B cell (primary cell): Measurements from ENCODE around the gene NMT2. TPM values are rescaled to one million over a fixed set of nuclear protein-coding genes. Genes with fewer than 3 reads are reported as not detected.

ENCODE experiments used
- ATAC-seq: fragments of 200-7000 bp; cut with Tn5 transposase; one replicate; pipeline ENCODE4 v1.10.0; 2021; ENCODE audit warnings: low read depth, mild to moderate bottlenecking, moderate number of reproducible peaks, moderate library complexity
- CTCF ChIA-PET: fragments of 350-600 bp; sonication (Branson Sonifier 250); formaldehyde crosslinking; loops from one replicate; lab custom pipeline; 2021; ENCODE audit warnings: antibody characterized with exemption, inconsistent platforms; lab: Charles Lee
- POLR2A ChIA-PET: fragments of 350-600 bp; sonication (Branson Sonifier 250); formaldehyde crosslinking; loops from one replicate; lab custom pipeline; 2021; ENCODE audit warnings: antibody characterized with exemption; lab: Charles Lee
- DNase-seq: peaks from one replicate; pipeline ENCODE4 v3.0.0; 2013
- H2AFZ ChIP-seq: 2 replicates; pipeline ENCODE4 v1.6.1; 2012; ENCODE audit warnings: mild to moderate bottlenecking, low read depth, low read length; ENCODE audit not compliant: insufficient read depth, poor library complexity, severe bottlenecking
- H3K27ac ChIP-seq, 2 donors: 1 replicate in 1 of 2; 2 replicates in 1 of 2; pipeline ENCODE4 v1.5.1; 2012 to 2013; ENCODE audit warnings: low read length in 2 of 2, mild to moderate bottlenecking in 2 of 2, moderate library complexity in 1 of 2
- H3K27me3 ChIP-seq, 4 experiments: fragments of 200-600 bp in 1 of 4; sonication (generic) in 1 of 4; replicated peaks in 1 of 4; 1 replicate in 2 of 4; 2 replicates in 2 of 4; pipeline versions ENCODE4 v1.6.1 to v1.7.0; 2013 to 2016; ENCODE audit warnings: low read length in 3 of 4, mild to moderate bottlenecking in 2 of 4, mixed read lengths in 1 of 4, moderate library complexity in 1 of 4; ENCODE audit not compliant: insufficient read depth in 4 of 4, control insufficient read depth in 3 of 4; ENCODE audit errors: control extremely low read depth in 1 of 4
- H3K36me3 ChIP-seq, 2 experiments: replicated peaks in 1 of 2; 1 replicate in 1 of 2; 2 replicates in 1 of 2; pipeline versions ENCODE4 v1.6.1 to v1.7.1; 2013; ENCODE audit warnings: low read length in 1 of 2; ENCODE audit not compliant: insufficient read depth in 2 of 2, control insufficient read depth in 1 of 2; ENCODE audit errors: control extremely low read depth in 1 of 2, extremely low read depth in 1 of 2
- H3K4me1 ChIP-seq, 2 donors: fragments of 200-600 bp in 1 of 2; sonication (generic) in 1 of 2; 1 replicate in 1 of 2; 2 replicates in 1 of 2; pipeline versions ENCODE4 v1.5.1 to v1.6.1; 2013 to 2017; ENCODE audit warnings: low read length in 2 of 2; ENCODE audit not compliant: control insufficient read depth in 2 of 2, insufficient read depth in 2 of 2
- H3K4me2 ChIP-seq: replicated peaks from 2 replicates; pipeline ENCODE3; 2012; ENCODE audit warnings: mild to moderate bottlenecking, low read depth, low read length; ENCODE audit not compliant: poor library complexity, severe bottlenecking
- H3K4me3 ChIP-seq, 5 experiments: fragments of 200-600 bp in 1 of 5; sonication (generic) in 1 of 5; 1 replicate in 3 of 5; 2 replicates in 2 of 5; pipeline versions ENCODE4 v1.5.1 to v1.7.0; 2011 to 2016; ENCODE audit warnings: low read length in 4 of 5, mild to moderate bottlenecking in 4 of 5, low read depth in 2 of 5, control low read depth in 1 of 5, moderate library complexity in 1 of 5; ENCODE audit not compliant: insufficient read depth in 1 of 5; ENCODE audit errors: control extremely low read depth in 1 of 5, extremely low read depth in 1 of 5
- H3K79me2 ChIP-seq: fragments of 200-600 bp; sonication (generic); one replicate; pipeline ENCODE4 v1.6.0; 2016; ENCODE audit warnings: low read length; ENCODE audit not compliant: control insufficient read depth, insufficient read depth
- H3K9ac ChIP-seq: fragments of 200-600 bp; sonication (generic); 2 replicates; pipeline ENCODE4 v1.6.1; 2017; ENCODE audit warnings: mild to moderate bottlenecking, low read length, moderate library complexity
- H3K9me3 ChIP-seq, 3 donors: one replicate each; pipeline versions ENCODE4 v1.6.1 to v1.7.1; 2013; ENCODE audit warnings: low read length in 2 of 3; ENCODE audit not compliant: control insufficient read depth in 2 of 3, insufficient read depth in 1 of 3; ENCODE audit errors: control extremely low read depth in 1 of 3
- H4K20me1 ChIP-seq: 2 replicates; pipeline ENCODE4 v1.6.0; 2012; ENCODE audit warnings: mild to moderate bottlenecking, low read length; ENCODE audit not compliant: insufficient read depth, control insufficient read depth, poor library complexity, severe bottlenecking
- H3K27ac Mint-ChIP-seq: one replicate; pipeline ENCODE4 v1.8.0; 2021; ENCODE audit warnings: mixed read lengths
- H3K27me3 Mint-ChIP-seq: one replicate; pipeline ENCODE4 v1.8.0; 2021; ENCODE audit warnings: mixed read lengths
- H3K4me1 Mint-ChIP-seq: one replicate; pipeline ENCODE4 v1.8.0; 2021; ENCODE audit warnings: mixed read lengths
- H3K4me3 Mint-ChIP-seq: one replicate; pipeline ENCODE4 v1.8.0; 2021; ENCODE audit warnings: mixed read lengths
- H3K9me3 Mint-ChIP-seq: one replicate; pipeline ENCODE4 v1.8.0; 2022; ENCODE audit warnings: mixed read lengths; ENCODE audit not compliant: insufficient read depth
- EZH2 ChIP-seq: IDR thresholded peaks from 2 replicates; pipeline ENCODE4 v1.6.1; 2012; ENCODE audit warnings: borderline replicate concordance, low read depth, mild to moderate bottlenecking, moderate library complexity, low read length; ENCODE audit not compliant: insufficient read depth, poor library complexity, severe bottlenecking
- whole genome bisulfite sequencing: methylation state at CpG from one replicate; pipeline ENCODE4 v1.1.5; 2013; ENCODE audit warnings: missing lambda C conversion rate; ENCODE audit not compliant: insufficient coverage; 5-methylcytosine and 5-hydroxymethylcytosine counted together
- intact Hi-C: fragments of 100-400 bp; cut with micrococcal nuclease; formaldehyde crosslinking; loops from one replicate; pipeline ENCODE4 v1.10.0; 2022
- polyA plus RNA-seq: library from polyadenylated mRNA; depleted of rRNA; stranded (reverse); fragments of >200 nt; gene quantifications from 2 replicates; pipeline ENCODE4 v1.2.3, GENCODE V29; 2012
- total RNA-seq, 2 donors: library from RNA; stranded (reverse); fragments of 120-200 nt in 1 of 2; gene quantifications; 1 replicate in 1 of 2; 2 replicates in 1 of 2; pipeline versions ENCODE4 v1.2.3 to v1.2.4, GENCODE V29; 2013 to 2022
- TF ChIP-seq, protein P1 (sequence below): fragments of 200-600 bp; IDR thresholded peaks from one replicate; pipeline ENCODE4 v1.8.0; 2022; ENCODE audit warnings: antibody characterized with exemption, mild to moderate bottlenecking

NMT2 gene
- total and polyA plus RNA-seq, 2 donors (not counting 1 experiment from before 2014, with no cell fraction given), result 2.8 to 73.3 TPM

DNA sequence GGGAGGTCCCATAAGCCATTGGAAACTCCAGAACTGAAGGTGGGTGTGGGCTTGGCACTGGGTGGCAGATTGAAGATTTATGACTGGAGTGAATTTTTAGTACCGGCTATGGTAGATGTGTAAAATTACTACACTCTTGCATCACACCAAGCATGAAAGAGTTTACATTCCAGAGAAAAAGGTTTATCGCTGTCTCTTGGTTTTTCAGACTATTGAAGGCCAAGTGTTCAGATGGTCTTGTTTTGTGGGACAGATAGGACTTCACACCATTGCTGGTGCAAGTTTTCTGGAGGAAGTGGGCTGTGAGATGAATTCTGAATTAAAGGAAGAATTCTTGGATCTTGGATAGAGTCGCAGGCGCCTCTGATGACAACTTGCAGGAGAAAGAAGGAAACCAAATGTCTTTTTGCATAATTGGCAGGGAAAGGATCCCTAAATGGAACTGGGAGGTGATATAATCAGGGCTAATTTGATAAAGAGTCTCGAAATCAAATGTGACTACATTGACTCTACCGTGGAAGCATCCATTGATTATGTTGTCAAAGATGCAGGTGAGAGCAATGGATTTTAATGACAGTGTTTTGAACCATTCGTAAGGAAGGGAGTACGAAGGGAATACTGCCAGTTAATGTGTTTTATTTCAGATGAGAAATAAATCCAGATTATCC lies 14.2 kb upstream of the NMT2 start:
- TF ChIP-seq, protein P1, sequence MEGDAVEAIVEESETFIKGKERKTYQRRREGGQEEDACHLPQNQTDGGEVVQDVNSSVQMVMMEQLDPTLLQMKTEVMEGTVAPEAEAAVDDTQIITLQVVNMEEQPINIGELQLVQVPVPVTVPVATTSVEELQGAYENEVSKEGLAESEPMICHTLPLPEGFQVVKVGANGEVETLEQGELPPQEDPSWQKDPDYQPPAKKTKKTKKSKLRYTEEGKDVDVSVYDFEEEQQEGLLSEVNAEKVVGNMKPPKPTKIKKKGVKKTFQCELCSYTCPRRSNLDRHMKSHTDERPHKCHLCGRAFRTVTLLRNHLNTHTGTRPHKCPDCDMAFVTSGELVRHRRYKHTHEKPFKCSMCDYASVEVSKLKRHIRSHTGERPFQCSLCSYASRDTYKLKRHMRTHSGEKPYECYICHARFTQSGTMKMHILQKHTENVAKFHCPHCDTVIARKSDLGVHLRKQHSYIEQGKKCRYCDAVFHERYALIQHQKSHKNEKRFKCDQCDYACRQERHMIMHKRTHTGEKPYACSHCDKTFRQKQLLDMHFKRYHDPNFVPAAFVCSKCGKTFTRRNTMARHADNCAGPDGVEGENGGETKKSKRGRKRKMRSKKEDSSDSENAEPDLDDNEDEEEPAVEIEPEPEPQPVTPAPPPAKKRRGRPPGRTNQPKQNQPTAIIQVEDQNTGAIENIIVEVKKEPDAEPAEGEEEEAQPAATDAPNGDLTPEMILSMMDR, result no peak
- no peak for TF ChIP-seq EZH2
- peaks cover 17% of the 10 kb centered on the region for H3K27me3 Mint-ChIP-seq
- H3K4me1 Mint-ChIP-seq, result peaks cover 9% of the 10 kb centered on the region
- peaks cover 0 to 3% (median 0%) of the 10 kb centered on the region in 3 donors for H3K9me3 ChIP-seq
- DNase-seq (no peak), ATAC-seq (no peak)
- H3K9ac ChIP-seq, result no peak overlapping the region
- H3K36me3 ChIP-seq, result no peaks in the 10 kb centered on the region
- H3K4me3 ChIP-seq, result no peak overlapping the region
- intact Hi-C loops, result no loop called here
- WGBS, result 98% methylated on average over 6 of the region's 8 CpGs
- no peak overlapping the region for H3K27ac ChIP-seq
- no peaks in the 10 kb centered on the region for H3K79me2 ChIP-seq
- H3K27me3 ChIP-seq, result peaks cover 0 to 5% (median 0%) of the 10 kb centered on the region in 4 experiments
- CTCF ChIA-PET, result no interaction called here
- H3K4me1 ChIP-seq, result peaks cover 0 to 6% of the 10 kb centered on the region in 2 donors
- H3K4me2 ChIP-seq, result no peak overlapping the region
- H4K20me1 ChIP-seq, result no peaks in the 10 kb centered on the region
- POLR2A ChIA-PET, result no interaction called here
- H3K27ac Mint-ChIP-seq, result no peak overlapping the region
- no peak overlapping the region for H3K4me3 Mint-ChIP-seq
- no peaks in the 10 kb centered on the region for H3K9me3 Mint-ChIP-seq
- H2AFZ ChIP-seq, result no peak overlapping the region

DNA sequence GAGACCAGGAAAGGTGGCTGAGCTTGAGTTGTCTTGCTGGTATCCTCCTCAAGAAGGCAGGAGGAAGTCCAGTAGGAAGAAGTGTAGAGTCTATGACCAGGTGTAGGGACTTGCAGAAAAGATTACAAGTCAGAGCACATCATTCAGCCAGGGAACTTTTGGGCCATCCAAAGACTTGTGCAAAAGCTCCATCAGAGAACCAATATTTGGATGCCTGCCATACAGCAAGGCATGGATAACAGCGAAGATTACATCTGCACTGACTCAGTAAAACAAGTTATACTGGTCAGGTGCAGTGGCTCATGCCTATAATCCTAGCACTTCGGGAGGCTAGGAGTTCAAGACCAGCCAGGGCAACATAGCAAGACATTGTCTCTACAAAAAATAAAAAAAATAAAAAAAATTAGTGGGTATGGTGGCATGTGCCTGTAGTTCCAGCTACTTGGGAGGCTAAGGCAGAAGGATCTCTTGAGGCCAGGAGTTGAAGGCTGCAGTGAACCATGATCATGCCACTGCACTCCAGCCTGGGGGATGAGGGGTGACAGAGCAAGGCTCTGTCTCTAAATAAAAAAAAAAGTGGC lies 13.2 kb upstream of the NMT2 start:
- H3K27ac ChIP-seq, result no peak overlapping the region
- POLR2A ChIA-PET, result interaction anchor here (0.6 kb wide), 1 partner anchor 13 kb away, joined by 5 read pairs; no protein-coding TSS in a partner anchor

More for the DNA sequence above, 13.2 kb upstream of the NMT2 start:
- CTCF ChIA-PET, result interaction anchor here (1.2 kb wide), 1 partner anchor 8 kb away, joined by 4 read pairs; no protein-coding TSS in a partner anchor
- intact Hi-C loops, result no loop called here
- H3K9me3 Mint-ChIP-seq, result no peaks in the 10 kb centered on the region
- peaks cover 0 to 3% (median 0%) of the 10 kb centered on the region in 4 experiments for H3K27me3 ChIP-seq
- H4K20me1 ChIP-seq, result no peaks in the 10 kb centered on the region
- DNase-seq, result no peak
- no peak for TF ChIP-seq EZH2
- TF ChIP-seq, protein P1, result no peak
- no peaks in the 10 kb centered on the region for H3K79me2 ChIP-seq
- no peaks in the 10 kb centered on the region for H3K36me3 ChIP-seq
- no peak overlapping the region for H3K27ac Mint-ChIP-seq
- H3K4me1 Mint-ChIP-seq, result peaks cover 9% of the 10 kb centered on the region
- peaks cover 19% of the 10 kb centered on the region for H3K27me3 Mint-ChIP-seq
- H3K9ac ChIP-seq, result no peak overlapping the region
- H3K9me3 ChIP-seq, result peaks cover 0 to 3% (median 0%) of the 10 kb centered on the region in 3 donors
- no peak for ATAC-seq
- WGBS, result 100% methylated on average over 1 of the region's 2 CpGs
- peaks cover 0 to 6% of the 10 kb centered on the region in 2 donors for H3K4me1 ChIP-seq
- no peak overlapping the region for H2AFZ ChIP-seq
- H3K4me3 Mint-ChIP-seq, result no peak overlapping the region
- no peak overlapping the region for H3K4me2 ChIP-seq
- H3K4me3 ChIP-seq, result no peak overlapping the region
